Astrocyte (in vitro differentiated cells and primary cell): ENCODE measurements around the gene NPTX1.

Experiments
- CTCF ChIP-seq: IDR thresholded peaks from 2 replicates; pipeline ENCODE4 v1.5.1; 2011; ENCODE audit warnings: low read depth, mild to moderate bottlenecking, inconsistent platforms, low read length, moderate library complexity; ENCODE audit not compliant: insufficient read depth
- EZH2 ChIP-seq: IDR thresholded peaks from 2 replicates; pipeline ENCODE4 v1.6.1; 2012; ENCODE audit warnings: mild to moderate bottlenecking, low read length, inconsistent platforms; ENCODE audit not compliant: insufficient read depth

GRCh38 chr17:80430446-80431245 lies 45.8 kb downstream of the NPTX1 start:
- TF ChIP-seq EZH2, result no peak
- TF ChIP-seq CTCF, result no peak
